Pancreas (tissue), 10 donors: Measurements from ENCODE around the gene VGLL4. TPM values are rescaled to one million over a fixed set of nuclear protein-coding genes. Genes with fewer than 3 reads are reported as not detected.

Source experiments
- ATAC-seq, 4 donors: fragments of 200-7000 bp; cut with Tn5 transposase; one replicate each; pipeline versions ENCODE4 v1.8.0 to v1.9.1; 2020; ENCODE audit warnings: mild to moderate bottlenecking in 4 of 4, moderate library complexity in 4 of 4
- DNase-seq, 6 donors: peaks; one replicate each; pipeline ENCODE4 v3.0.0-alpha.2; 2020
- FAIRE-seq: peaks from 2 replicates; lab custom pipeline; 2012; peaks lifted over from hg19 to GRCh38; lab: Jason Lieb, UNC
- H3K27ac ChIP-seq, 4 donors: fragments of 200-600 bp; sonication (generic); 1 replicate in 3 of 4; 2 replicates in 1 of 4; pipeline versions ENCODE4 v1.5.0 to v1.8.0; 2020
- H3K27me3 ChIP-seq, 4 donors: fragments of 200-600 bp; one replicate each; pipeline ENCODE4 v1.8.0; 2021
- H3K36me3 ChIP-seq, 3 donors: fragments of 200-600 bp; sonication (generic) in 1 of 3; one replicate each; pipeline versions ENCODE4 v1.5.0 to v1.8.0; 2020 to 2021
- H3K4me1 ChIP-seq, 3 donors: fragments of 200-600 bp; one replicate each; pipeline ENCODE4 v1.8.0; 2021
- H3K4me3 ChIP-seq, 4 donors: fragments of 200-600 bp; sonication (generic) in 2 of 4; one replicate each; pipeline versions ENCODE4 v1.5.0 to v1.8.0; 2020 to 2021
- H3K9me3 ChIP-seq, 4 donors: fragments of 200-600 bp; one replicate each; pipeline ENCODE4 v1.8.0; 2021
- CTCF ChIP-seq, 4 donors: fragments of 200-600 bp; sonication (generic) in 3 of 4; IDR thresholded peaks; one replicate each; pipeline versions ENCODE4 v1.5.0 to v1.8.0; 2021; ENCODE audit warnings: antibody characterized with exemption in 4 of 4
- WGBS, 2 donors: extraction: QIAGEN DNeasy Blood & Tissue Kit; methylation state at CpG; one replicate each; pipeline ENCODE4 v1.1.7; 2013; 5-methylcytosine and 5-hydroxymethylcytosine counted together
- intact Hi-C, 3 donors: fragments of 100-400 bp; cut with DNase I; formaldehyde crosslinking; loops; one replicate each; pipeline versions ENCODE4 v1.11.1 to v1.14.2; 2022
- polyA plus RNA-seq, 2 donors: library from polyadenylated mRNA; stranded (reverse); fragments of 200-250 nt; gene quantifications; one replicate each; pipeline ENCODE4 v1.2.3, GENCODE V29; 2013
- total RNA-seq, 6 donors: library from RNA; stranded (reverse); fragmentation: NEBNext Ultra II Directional in 4 of 6; extraction: Animal tissue kit (Norgen Biotek cat#: 25700) in 4 of 6; gene quantifications; one replicate each; pipeline versions ENCODE4 v1.2.1 to v1.2.4, GENCODE V29; 2021 to 2023
- donor health status: healthy with polysubstance abuse.
- donor health status: DM: no; HTN: no; CAD: no; lungs with moderate emphysema.
- donor health status: DM: no; HTN: no; CAD: no.
- donor health status: control.
- donor health status: control.
- donor health status: Bipolar disorder and iron deficiency.
- donor health status: DM: yes; HTN: yes; CAD: no.
- donor health status: DM: no; HTN: no; CAD: no.
- donor health status: DM: no; HTN: no; CAD: no.
- donor health status: DM: yes; HTN: yes; CAD: no.

VGLL4 gene
- total and polyA plus RNA-seq, 8 donors: 17.3 to 47.8 (median 22.0) TPM

- Histone ChIP-seq H3K9me3 (no peaks in the 10 kb centered on the region), H3K36me3 (no peaks in the 10 kb centered on the region), H3K4me3 (peak overlapping the region; percentile 31 to 72 (median 46)), H3K27me3 (no peaks in the 10 kb centered on the region), H3K4me1 (peaks cover 0 to 31% (median 18%) of the 10 kb centered on the region in 3 donors), H3K27ac (peak overlapping the region; percentile 54 to 96 (median 89))
- intact Hi-C loops: no loop called here
- WGBS, 2 donors: 2% methylated on average over 13 of the region's 13 CpGs
- TF ChIP-seq CTCF (IDR thresholded peaks at IDR 0.05): no peak
- DNase-seq (no peak), ATAC-seq (peak in 1 of 4 donors; percentile 27), FAIRE-seq (no peak)
Measured at GRCh38 chr3:11641683-11642430, 1.9 kb downstream of the VGLL4 start.

- ATAC-seq (no peak), FAIRE-seq (no peak), DNase-seq (no peak)
- H3K27ac ChIP-seq: peak overlapping the region in 3 of 4 donors; percentile 86 to 96 (median 92)
- H3K27me3 ChIP-seq: no peaks in the 10 kb centered on the region
- peaks cover 0 to 32% (median 23%) of the 10 kb centered on the region in 3 donors for H3K4me1 ChIP-seq
- 7 to 8% methylated on average over 2 of the region's 2 CpGs for WGBS, 2 donors
- H3K9me3 ChIP-seq: no peaks in the 10 kb centered on the region
- no peaks in the 10 kb centered on the region for H3K36me3 ChIP-seq
- no peak for TF ChIP-seq CTCF (IDR thresholded peaks at IDR 0.05)
- intact Hi-C loops: no loop called here
- peak overlapping the region in 3 of 4 donors; percentile 31 to 72 (median 33) for H3K4me3 ChIP-seq
Measured at GRCh38 chr3:11641316-11641682, 2.4 kb downstream of the VGLL4 start.

- ATAC-seq (no peak), DNase-seq (no peak), FAIRE-seq (no peak)
- H3K4me3 ChIP-seq: no peak overlapping the region
- no peak for TF ChIP-seq CTCF (IDR thresholded peaks at IDR 0.05)
- H3K27ac ChIP-seq: peak overlapping the region in 2 of 4 donors; percentile 11 to 96
- H3K36me3 ChIP-seq: no peaks in the 10 kb centered on the region
- no peaks in the 10 kb centered on the region for H3K9me3 ChIP-seq
- intact Hi-C loops: no loop called here
- WGBS, 2 donors: 93 to 97% methylated on average over 9 of the region's 9 CpGs
- no peaks in the 10 kb centered on the region for H3K27me3 ChIP-seq
- peaks cover 2 to 43% (median 34%) of the 10 kb centered on the region in 3 donors for H3K4me1 ChIP-seq
Measured at GRCh38 chr3:11640009-11640673, 3.6 kb downstream of the VGLL4 start.

- ATAC-seq (no peak), FAIRE-seq (no peak), DNase-seq (no peak)
- 81 to 82% methylated on average over 17 of the region's 17 CpGs for WGBS, 2 donors
- Histone ChIP-seq H3K36me3 (no peaks in the 10 kb centered on the region), H3K27ac (peak overlapping the region in 1 of 4 donors; percentile 7), H3K27me3 (no peaks in the 10 kb centered on the region), H3K4me3 (no peak overlapping the region), H3K4me1 (peaks cover 6 to 39% (median 39%) of the 10 kb centered on the region in 3 donors), H3K9me3 (no peaks in the 10 kb centered on the region)
- intact Hi-C loops: no loop called here
- TF ChIP-seq CTCF (IDR thresholded peaks at IDR 0.05): no peak
Measured at GRCh38 chr3:11638495-11639358, 5.0 kb downstream of the VGLL4 start.
